ENCODE data around the gene RNF220.
"Not testable (repeated sequence)": the region's sequence is repeated elsewhere in the genome, so short reads cannot be mapped to it uniquely, and the experiment has no call there.

Gene RNF220

GRCh38 chr1:44497422-44498170 is 92.5 kb downstream of the RNF220 start:
- DNase-seq = no peak

GRCh38 chr1:44499306-44499705 is 94.3 kb downstream of the RNF220 start:
- DNase-seq = no peak

GRCh38 chr1:44500181-44501046 is 95.4 kb downstream of the RNF220 start:
- DNase-seq = no peak

GRCh38 chr1:44501047-44501890 is 96.2 kb downstream of the RNF220 start:
- no peak for DNase-seq

- DNase-seq = not testable (repeated sequence)
These were observed 97.8 kb downstream of the RNF220 start for GRCh38 chr1:44502823-44503222.

GRCh38 chr1:44503625-44504024 is 98.6 kb downstream of the RNF220 start:
- DNase-seq = no peak

GRCh38 chr1:44505210-44505993 is 100.3 kb downstream of the RNF220 start:
- no peak for DNase-seq

GRCh38 chr1:44507490-44508396 is 102.7 kb downstream of the RNF220 start:
- DNase-seq = no peak

GRCh38 chr1:44508397-44508745 is 103.3 kb downstream of the RNF220 start:
- no peak for DNase-seq

GRCh38 chr1:44511363-44511762 is 106.3 kb downstream of the RNF220 start:
- DNase-seq = no peak

GRCh38 chr1:44511769-44512168 is 106.7 kb downstream of the RNF220 start:
- DNase-seq = no peak

- no peak for DNase-seq
These were observed 107.3 kb downstream of the RNF220 start for GRCh38 chr1:44512313-44512885.

- DNase-seq = no peak
These were observed 108.1 kb downstream of the RNF220 start for GRCh38 chr1:44513111-44513510.

GRCh38 chr1:44514673-44515072 is 109.6 kb downstream of the RNF220 start:
- DNase-seq = no peak

GRCh38 chr1:44515416-44515815 is 110.4 kb downstream of the RNF220 start:
- no peak for DNase-seq

GRCh38 chr1:44519035-44519676 is 114.1 kb downstream of the RNF220 start:
- no peak for DNase-seq

GRCh38 chr1:44521378-44522080 is 116.5 kb downstream of the RNF220 start:
- no peak for DNase-seq

- DNase-seq = no peak
These were observed 118.8 kb downstream of the RNF220 start for GRCh38 chr1:44523593-44524591.
